Glomerular endothelial cell (primary cell): Measurements from ENCODE around the gene GAGE12C. TPM values are rescaled to one million over a fixed set of nuclear protein-coding genes. Genes with fewer than 3 reads are reported as not detected.
"Not testable (repeated sequence)": the region's sequence is repeated elsewhere in the genome, so short reads cannot be mapped to it uniquely, and the experiment has no call there.

Source experiments
- DNase-seq: peaks from one replicate; pipeline ENCODE4 v3.0.0-alpha.2; 2011; ENCODE audit warnings: low read depth, low spot score; ENCODE audit errors: extremely low read depth
- total RNA-seq: library from RNA; depleted of rRNA; stranded (reverse); fragments of >200 nt; gene quantifications from 2 replicates; pipeline ENCODE4 v1.2.3, GENCODE V29; 2015

GAGE12C gene, protein sequence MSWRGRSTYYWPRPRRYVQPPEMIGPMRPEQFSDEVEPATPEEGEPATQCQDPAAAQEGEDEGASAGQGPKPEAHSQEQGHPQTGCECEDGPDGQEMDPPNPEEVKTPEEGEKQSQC
- total RNA-seq = not detected in 2 replicates

- not testable (repeated sequence) for DNase-seq
Measured at GRCh38 chrX:49531877-49532276, at the start of gene GAGE12C. Gene GAGE12C (plus strand): TSS chrX:49532177. CDS start chrX:49533332, 1,155 bp downstream.

DNA sequence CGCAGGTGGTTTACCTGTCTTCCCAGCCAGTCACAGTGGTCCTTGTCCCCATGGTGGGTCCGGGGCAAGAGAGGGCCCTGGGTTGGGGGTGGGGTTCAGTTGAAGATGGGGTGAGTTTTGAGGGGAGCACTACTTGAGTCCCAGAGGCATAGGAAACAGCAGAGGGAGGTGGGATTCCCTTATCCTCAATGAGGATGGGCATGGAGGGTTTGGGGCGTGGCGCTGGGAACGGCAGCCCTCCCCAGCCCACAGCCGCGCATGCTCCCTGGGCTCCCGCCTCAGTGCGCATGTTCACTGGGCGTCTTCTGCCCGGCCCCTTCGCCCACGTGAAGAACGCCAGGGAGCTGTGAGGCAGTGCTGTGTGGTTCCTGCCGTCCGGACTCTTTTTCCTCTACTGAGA lies 9.5 kb downstream of the GAGE12C start, which contains the start of gene GAGE12D:
GAGE12D (plus strand) TSS at position 301 of the 400 bp plus-strand sequence. CDS start 1,155 bp downstream, outside the sequence.
- DNase-seq = not testable (repeated sequence)

DNA sequence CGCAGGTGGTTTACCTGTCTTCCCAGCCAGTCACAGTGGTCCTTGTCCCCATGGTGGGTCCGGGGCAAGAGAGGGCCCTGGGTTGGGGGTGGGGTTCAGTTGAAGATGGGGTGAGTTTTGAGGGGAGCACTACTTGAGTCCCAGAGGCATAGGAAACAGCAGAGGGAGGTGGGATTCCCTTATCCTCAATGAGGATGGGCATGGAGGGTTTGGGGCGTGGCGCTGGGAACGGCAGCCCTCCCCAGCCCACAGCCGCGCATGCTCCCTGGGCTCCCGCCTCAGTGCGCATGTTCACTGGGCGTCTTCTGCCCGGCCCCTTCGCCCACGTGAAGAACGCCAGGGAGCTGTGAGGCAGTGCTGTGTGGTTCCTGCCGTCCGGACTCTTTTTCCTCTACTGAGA lies 19.0 kb downstream of the GAGE12C start, which contains the start of gene GAGE12E:
GAGE12E (plus strand) TSS at position 301 of the 400 bp plus-strand sequence. CDS start 1,155 bp downstream, outside the sequence.
- not testable (repeated sequence) for DNase-seq

GRCh38 chrX:49560542-49560941 lies 28.6 kb downstream of the GAGE12C start, which contains the start of gene GAGE12F:
Gene GAGE12F (plus strand): TSS chrX:49560842. CDS start chrX:49561997, 1,155 bp downstream.
- DNase-seq = not testable (repeated sequence)

GRCh38 chrX:49568728-49569127 lies 36.8 kb downstream of the GAGE12C start:
- not testable (repeated sequence) for DNase-seq

DNA sequence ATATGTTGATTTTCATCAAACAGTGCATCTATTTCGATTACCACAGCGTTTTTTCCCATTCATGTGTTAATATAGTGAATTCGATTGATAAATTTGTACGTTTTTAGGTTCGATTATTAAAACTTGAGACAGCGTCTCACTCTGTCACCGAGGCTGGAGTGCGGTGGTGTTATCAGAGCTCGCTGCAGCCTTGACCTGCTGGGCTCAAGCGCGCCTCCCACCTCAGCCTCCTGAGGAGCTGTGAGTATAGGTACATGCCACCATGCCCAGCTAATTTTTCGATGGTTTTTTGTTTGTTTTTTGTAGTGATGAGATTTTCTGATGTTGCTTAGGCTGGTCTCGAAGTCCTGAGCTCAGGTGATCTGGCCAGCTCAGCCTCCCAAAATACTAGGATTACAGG lies 37.2 kb downstream of the GAGE12C start:
- DNase-seq = not testable (repeated sequence)

DNA sequence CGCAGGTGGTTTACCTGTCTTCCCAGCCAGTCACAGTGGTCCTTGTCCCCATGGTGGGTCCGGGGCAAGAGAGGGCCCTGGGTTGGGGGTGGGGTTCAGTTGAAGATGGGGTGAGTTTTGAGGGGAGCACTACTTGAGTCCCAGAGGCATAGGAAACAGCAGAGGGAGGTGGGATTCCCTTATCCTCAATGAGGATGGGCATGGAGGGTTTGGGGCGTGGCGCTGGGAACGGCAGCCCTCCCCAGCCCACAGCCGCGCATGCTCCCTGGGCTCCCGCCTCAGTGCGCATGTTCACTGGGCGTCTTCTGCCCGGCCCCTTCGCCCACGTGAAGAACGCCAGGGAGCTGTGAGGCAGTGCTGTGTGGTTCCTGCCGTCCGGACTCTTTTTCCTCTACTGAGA lies 38.1 kb downstream of the GAGE12C start, which contains the start of gene GAGE12G:
GAGE12G (plus strand) TSS at position 301 of the 400 bp plus-strand sequence. CDS start 1,155 bp downstream, outside the sequence.
- DNase-seq = not testable (repeated sequence)

DNA sequence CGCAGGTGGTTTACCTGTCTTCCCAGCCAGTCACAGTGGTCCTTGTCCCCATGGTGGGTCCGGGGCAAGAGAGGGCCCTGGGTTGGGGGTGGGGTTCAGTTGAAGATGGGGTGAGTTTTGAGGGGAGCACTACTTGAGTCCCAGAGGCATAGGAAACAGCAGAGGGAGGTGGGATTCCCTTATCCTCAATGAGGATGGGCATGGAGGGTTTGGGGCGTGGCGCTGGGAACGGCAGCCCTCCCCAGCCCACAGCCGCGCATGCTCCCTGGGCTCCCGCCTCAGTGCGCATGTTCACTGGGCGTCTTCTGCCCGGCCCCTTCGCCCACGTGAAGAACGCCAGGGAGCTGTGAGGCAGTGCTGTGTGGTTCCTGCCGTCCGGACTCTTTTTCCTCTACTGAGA lies 47.7 kb downstream of the GAGE12C start, which contains the start of gene GAGE12H:
GAGE12H (plus strand) TSS at position 301 of the 400 bp plus-strand sequence. CDS start 1,155 bp downstream, outside the sequence.
- not testable (repeated sequence) for DNase-seq

Other genes with a start within 250 kb of the GAGE12C start
- gene GAGE10, start 228.5 kb upstream of the GAGE12C start, total RNA-seq = not detected in 2 replicates
- gene GAGE12J, start 210.1 kb upstream of the GAGE12C start, total RNA-seq = not detected in 2 replicates
- not detected in 2 replicates for gene GAGE13, start 200.6 kb upstream of the GAGE12C start, total RNA-seq
- gene GAGE12D, start 9.6 kb downstream of the GAGE12C start, total RNA-seq = not detected in 2 replicates
- not detected in 2 replicates for gene GAGE12E, start 19.1 kb downstream of the GAGE12C start, total RNA-seq
- gene GAGE12F, start 28.7 kb downstream of the GAGE12C start, total RNA-seq = not detected in 2 replicates
- gene GAGE12G, start 38.2 kb downstream of the GAGE12C start, total RNA-seq = not detected in 2 replicates
- not detected in 2 replicates for gene GAGE12H, start 47.8 kb downstream of the GAGE12C start, total RNA-seq
- gene GAGE2A, start 57.3 kb downstream of the GAGE12C start, total RNA-seq = not detected in 2 replicates
- not detected in 2 replicates for gene GAGE1, start 66.8 kb downstream of the GAGE12C start, total RNA-seq
- gene PAGE1, start 163.8 kb downstream of the GAGE12C start, total RNA-seq = not detected in 2 replicates